Keratinocyte (primary cell): ENCODE data around the gene SIX1. TPM values are rescaled to one million over a fixed set of nuclear protein-coding genes. Genes with fewer than 3 reads are reported as not detected.

Source experiments
- DNase-seq: peaks from one replicate; pipeline ENCODE4 v3.0.0-alpha.2; 2011; ENCODE audit warnings: low read depth, missing footprints, low spot score
- FAIRE-seq: peaks from 2 replicates; lab custom pipeline; 2011; peaks lifted over from hg19 to GRCh38; lab: Jason Lieb, UNC
- H2AFZ ChIP-seq: 2 replicates; pipeline ENCODE4 v1.6.0; 2012; ENCODE audit warnings: low read length, control low read depth, inconsistent platforms; ENCODE audit not compliant: control insufficient read depth
- H3K27ac ChIP-seq: 2 replicates; pipeline ENCODE4 v1.5.1; 2011; ENCODE audit warnings: low read length; ENCODE audit not compliant: control insufficient read depth, insufficient read depth
- H3K27me3 ChIP-seq: 3 replicates; pipeline ENCODE4 v1.6.0; 2011; ENCODE audit warnings: low read length; ENCODE audit not compliant: control insufficient read depth, insufficient read depth; ENCODE audit errors: extremely low read depth
- H3K36me3 ChIP-seq, 2 experiments: 2 replicates in 1 of 2; 3 replicates in 1 of 2; pipeline ENCODE4 v1.5.1; 2011; ENCODE audit warnings: low read length in 2 of 2, mild to moderate bottlenecking in 1 of 2; ENCODE audit not compliant: control insufficient read depth in 2 of 2, insufficient read depth in 2 of 2; ENCODE audit errors: extremely low read depth in 1 of 2
- H3K4me1 ChIP-seq: 3 replicates; pipeline ENCODE4 v1.5.1; 2011; ENCODE audit warnings: low read length; ENCODE audit not compliant: control insufficient read depth, insufficient read depth; ENCODE audit errors: extremely low read depth
- H3K4me2 ChIP-seq: 3 replicates; pipeline ENCODE4 v1.6.0; 2011; ENCODE audit warnings: low read depth, low read length; ENCODE audit not compliant: control insufficient read depth, insufficient read depth; ENCODE audit errors: extremely low read depth
- H3K4me3 ChIP-seq, 3 experiments: fragments of 200-600 bp in 1 of 3; sonication (generic) in 1 of 3; 2 replicates in 2 of 3; 3 replicates in 1 of 3; pipeline ENCODE4 v1.5.1; 2011 to 2016; ENCODE audit warnings: low read length in 3 of 3, mild to moderate bottlenecking in 3 of 3, control low read depth in 2 of 3, inconsistent platforms in 1 of 3, low read depth in 1 of 3, mixed read lengths in 1 of 3, mixed run types in 1 of 3, moderate library complexity in 1 of 3; ENCODE audit not compliant: control insufficient read depth in 2 of 3, insufficient read depth in 2 of 3; ENCODE audit errors: extremely low read depth in 1 of 3
- H3K79me2 ChIP-seq: 2 replicates; pipeline ENCODE4 v1.6.0; 2012; ENCODE audit warnings: low read length; ENCODE audit not compliant: control insufficient read depth, insufficient read depth
- H3K9ac ChIP-seq: 3 replicates; pipeline ENCODE4 v1.6.0; 2011; ENCODE audit warnings: low read length; ENCODE audit not compliant: control insufficient read depth, insufficient read depth; ENCODE audit errors: extremely low read depth
- H3K9me1 ChIP-seq: 3 replicates; pipeline ENCODE4 v1.6.0; 2011; ENCODE audit warnings: low read length; ENCODE audit not compliant: control insufficient read depth, insufficient read depth; ENCODE audit errors: extremely low read depth
- H3K9me3 ChIP-seq: 2 replicates; pipeline ENCODE4 v1.5.1; 2012; ENCODE audit warnings: low read depth, low read length; ENCODE audit not compliant: control insufficient read depth
- H4K20me1 ChIP-seq: 3 replicates; pipeline ENCODE4 v1.6.0; 2011; ENCODE audit warnings: low read length; ENCODE audit not compliant: control insufficient read depth, insufficient read depth; ENCODE audit errors: extremely low read depth
- EZH2 ChIP-seq: IDR thresholded peaks from one replicate; pipeline ENCODE4 v1.6.1; 2012; ENCODE audit warnings: inconsistent platforms, mild to moderate bottlenecking, low read length, moderate library complexity
- dilution Hi-C: fragments of 300-500 bp; cut with MboI; formaldehyde crosslinking; loops from one replicate; pipeline ENCODE4 v1.7.0; 2020; ENCODE audit warnings: low sequenced_read_pairs; ENCODE audit not compliant: extremely low pct_ligation_motif_present
- polyA plus RNA-seq, 5 experiments: library from polyadenylated mRNA; depleted of rRNA in 3 of 5; stranded (reverse) in 3 of 5; stranded (forward) in 1 of 5; unstranded in 1 of 5; fragments of >200 nt; gene quantifications; 1 replicate in 1 of 5; 2 replicates in 3 of 5; 3 replicates in 1 of 5; pipeline versions ENCODE4 v1.2.1 to v1.2.3, GENCODE V29; 2011 to 2012; ENCODE audit warnings: missing spikeins in 2 of 5, low read depth in 1 of 5, low replicate concordance in 1 of 5
- TF ChIP-seq, protein P1 (sequence below), 3 experiments: IDR thresholded peaks in 1 of 3; conservative IDR thresholded peaks in 1 of 3; optimal IDR thresholded peaks in 1 of 3; 2 replicates in 2 of 3; 3 replicates in 1 of 3; pipeline versions ENCODE3 to v1.5.1; 2011; ENCODE audit warnings: low read length in 3 of 3, mild to moderate bottlenecking in 3 of 3, moderate library complexity in 2 of 3, control low read depth in 1 of 3, inconsistent platforms in 1 of 3; ENCODE audit not compliant: insufficient read depth in 2 of 3; ENCODE audit errors: extremely low read depth in 1 of 3

The SIX1 gene
- polyA plus RNA-seq, 1 donor (not counting 4 experiments of a cell fraction or from before 2014, with no cell fraction given), result 0.04 TPM

DNA sequence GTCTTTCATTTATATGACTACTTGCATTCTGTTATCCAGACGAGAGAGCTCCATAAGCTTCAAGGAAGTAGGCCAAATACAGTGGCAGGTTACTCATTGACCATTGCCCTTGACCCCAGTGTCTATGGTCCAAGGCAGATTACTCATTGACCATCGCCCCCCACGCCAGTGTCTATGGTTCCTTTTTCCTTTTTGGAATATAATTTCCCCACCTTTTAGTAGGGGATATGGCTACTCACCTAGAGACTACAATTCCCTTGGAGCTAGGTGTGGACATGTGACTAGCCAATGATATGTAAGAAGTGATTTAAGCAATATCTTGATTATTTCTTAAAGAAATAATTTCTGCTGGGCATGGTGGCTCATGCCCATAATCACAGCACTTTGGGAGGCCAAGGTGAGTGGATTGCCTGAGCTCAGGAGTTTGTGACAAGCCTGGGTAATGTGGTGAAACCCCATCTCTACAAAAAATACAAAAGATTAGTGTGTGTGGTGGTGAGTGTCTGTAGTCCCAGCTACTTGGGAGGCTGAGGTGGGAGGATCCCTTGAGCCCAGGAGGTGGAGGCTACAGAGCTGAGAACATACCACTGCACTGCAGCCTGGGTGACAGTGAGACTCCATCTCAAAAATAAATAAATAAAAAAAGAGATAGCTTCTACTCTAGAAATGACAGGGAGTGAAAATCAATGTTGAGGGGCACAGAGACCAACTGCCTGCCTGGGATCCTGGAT lies 42.3 kb upstream of the SIX1 start:
- H3K27me3 ChIP-seq, result no peaks in the 10 kb centered on the region
- FAIRE-seq, result no peak

DNA sequence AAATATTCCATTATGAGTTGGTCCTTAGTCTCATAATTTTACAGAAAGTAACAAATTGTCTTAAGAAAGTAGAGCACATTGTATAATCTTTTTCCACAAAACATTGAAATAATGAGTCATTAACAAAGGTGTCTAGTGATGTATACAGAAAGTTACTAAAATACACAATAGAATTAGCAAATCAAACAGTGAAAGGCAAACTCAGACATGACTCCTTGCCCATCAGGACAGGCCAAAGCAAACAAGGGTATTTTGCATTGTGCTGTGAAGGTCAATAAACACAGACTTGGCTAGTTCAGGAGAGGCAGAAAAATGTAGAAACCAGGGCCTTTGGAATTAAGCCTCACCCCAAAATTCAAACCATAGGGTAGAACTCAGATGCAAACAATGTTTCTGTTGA lies 37.6 kb upstream of the SIX1 start:
- no peaks in the 10 kb centered on the region for H3K36me3 ChIP-seq
- dilution Hi-C loops, result no loop called here
- no peak for FAIRE-seq

More for the DNA sequence above, 42.3 kb upstream of the SIX1 start:
- no peak overlapping the region for H3K27ac ChIP-seq
- H3K9ac ChIP-seq, result no peak overlapping the region
- no peaks in the 10 kb centered on the region for H3K9me1 ChIP-seq
- no peak for DNase-seq
- no peaks in the 10 kb centered on the region for H3K79me2 ChIP-seq
- H3K9me3 ChIP-seq, result no peaks in the 10 kb centered on the region
- no peak overlapping the region for H2AFZ ChIP-seq
- no peaks in the 10 kb centered on the region for H4K20me1 ChIP-seq
- dilution Hi-C loops, result no loop called here
- TF ChIP-seq EZH2, result no peak
- TF ChIP-seq, protein P1, sequence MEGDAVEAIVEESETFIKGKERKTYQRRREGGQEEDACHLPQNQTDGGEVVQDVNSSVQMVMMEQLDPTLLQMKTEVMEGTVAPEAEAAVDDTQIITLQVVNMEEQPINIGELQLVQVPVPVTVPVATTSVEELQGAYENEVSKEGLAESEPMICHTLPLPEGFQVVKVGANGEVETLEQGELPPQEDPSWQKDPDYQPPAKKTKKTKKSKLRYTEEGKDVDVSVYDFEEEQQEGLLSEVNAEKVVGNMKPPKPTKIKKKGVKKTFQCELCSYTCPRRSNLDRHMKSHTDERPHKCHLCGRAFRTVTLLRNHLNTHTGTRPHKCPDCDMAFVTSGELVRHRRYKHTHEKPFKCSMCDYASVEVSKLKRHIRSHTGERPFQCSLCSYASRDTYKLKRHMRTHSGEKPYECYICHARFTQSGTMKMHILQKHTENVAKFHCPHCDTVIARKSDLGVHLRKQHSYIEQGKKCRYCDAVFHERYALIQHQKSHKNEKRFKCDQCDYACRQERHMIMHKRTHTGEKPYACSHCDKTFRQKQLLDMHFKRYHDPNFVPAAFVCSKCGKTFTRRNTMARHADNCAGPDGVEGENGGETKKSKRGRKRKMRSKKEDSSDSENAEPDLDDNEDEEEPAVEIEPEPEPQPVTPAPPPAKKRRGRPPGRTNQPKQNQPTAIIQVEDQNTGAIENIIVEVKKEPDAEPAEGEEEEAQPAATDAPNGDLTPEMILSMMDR (optimal IDR thresholded peaks at IDR 0.05 in 1 of 3, IDR thresholded peaks at IDR 0.05 in 1 of 3, conservative IDR thresholded peaks at IDR 0.05 in 1 of 3; ENCODE audit: extremely low read depth in 1 of 3, insufficient read depth in 2 of 3, low read length in 3 of 3), result no peak
- H3K36me3 ChIP-seq, result no peaks in the 10 kb centered on the region
- H3K4me3 ChIP-seq, result no peak overlapping the region
- no peak overlapping the region for H3K4me2 ChIP-seq
- no peaks in the 10 kb centered on the region for H3K4me1 ChIP-seq

More for the DNA sequence above, 37.6 kb upstream of the SIX1 start:
- Histone ChIP-seq H3K9ac (no peak overlapping the region), H3K9me1 (no peaks in the 10 kb centered on the region), H3K4me2 (no peak overlapping the region), H4K20me1 (no peaks in the 10 kb centered on the region), H3K79me2 (no peaks in the 10 kb centered on the region), H2AFZ (no peak overlapping the region), H3K4me1 (no peaks in the 10 kb centered on the region), H3K27ac (no peak overlapping the region), H3K9me3 (no peaks in the 10 kb centered on the region), H3K27me3 (no peaks in the 10 kb centered on the region), H3K4me3 (no peak overlapping the region)
- no peak for DNase-seq
- TF ChIP-seq, protein P1 (optimal IDR thresholded peaks at IDR 0.05 in 1 of 3, IDR thresholded peaks at IDR 0.05 in 1 of 3, conservative IDR thresholded peaks at IDR 0.05 in 1 of 3; ENCODE audit: extremely low read depth in 1 of 3, insufficient read depth in 2 of 3, low read length in 3 of 3), result no peak
- TF ChIP-seq EZH2, result no peak
